ENCODE measurements around the gene VWA1.

Gene VWA1

GRCh38 chr1:1433804-1434130 lies 1.7 kb upstream of the VWA1 start:
- TF ChIP-seq ZNF362 (tag by site-specific recombination; IDR thresholded peaks at IDR 0.05) = no peak
- peak; percentile 49 for TF ChIP-seq KLF1 (tag by site-specific recombination; IDR thresholded peaks at IDR 0.05)
- no peak for TF ChIP-seq ZNF792 (tag by site-specific recombination; IDR thresholded peaks at IDR 0.05)
- no peak for TF ChIP-seq YY2 (tag by site-specific recombination; IDR thresholded peaks at IDR 0.05)
- TF ChIP-seq SP2 (tag by site-specific recombination; IDR thresholded peaks at IDR 0.05) = peak; percentile 10; the same call in 1 of the 2 replicates
- TF ChIP-seq KLF17 (tag by site-specific recombination; IDR thresholded peaks at IDR 0.05) = peak; percentile 46
- TF ChIP-seq ZNF707 (tag by site-specific recombination; IDR thresholded peaks at IDR 0.05) = no peak
- TF ChIP-seq ZNF398 (tag by site-specific recombination; IDR thresholded peaks at IDR 0.05) = 0 out of 2 replicates have a peak, but pooled peaks have one; percentile 24
- Histone ChIP-seq H3K27ac (ENCODE audit: extremely low read depth, low read depth, low read length) (no peak overlapping the region), H3K4me1 (ENCODE audit: control insufficient read depth, insufficient read depth, low read length) (no peaks in the 10 kb centered on the region), H3K36me3 (ENCODE audit: control insufficient read depth in 2 of 2, insufficient read depth in 1 of 2, low read length in 2 of 2) (peaks cover 0 to 3% of the 10 kb centered on the region in 2 experiments; a peak in 1 of 3 replicates), H3K9me3 (ENCODE audit: control insufficient read depth, insufficient read depth, low read depth, low read length) (no peaks in the 10 kb centered on the region), H3K4me3 (ENCODE audit: low read depth, low read length) (no peak overlapping the region)
- CTCF ChIA-PET = no interaction called here
- POLR2A ChIA-PET = interaction anchor here (0.6 to 1.4 kb wide), 2 partner anchors 26 to 42 kb away, joined by 3 to 8 read pairs; no protein-coding TSS in a partner anchor

- Histone ChIP-seq H3K36me3 (ENCODE audit: control insufficient read depth in 2 of 2, insufficient read depth in 1 of 2, low read length in 2 of 2) (peaks cover 0 to 8% of the 10 kb centered on the region in 2 experiments; a peak in 1 of 3 replicates), H3K27ac (ENCODE audit: extremely low read depth, low read depth, low read length) (no peak overlapping the region), H3K9me3 (ENCODE audit: control insufficient read depth, insufficient read depth, low read depth, low read length) (no peaks in the 10 kb centered on the region), H3K4me3 (ENCODE audit: low read depth, low read length) (no peak overlapping the region), H3K4me1 (ENCODE audit: control insufficient read depth, insufficient read depth, low read length) (no peaks in the 10 kb centered on the region)
- ChIA-PET POLR2A (interaction anchor here (0.6 to 1.4 kb wide), 3 partner anchors 26 to 43 kb away, joined by 3 to 8 read pairs (median 4); partner anchors contain the start of gene MRPL20), CTCF (no interaction called here)
- no peak for TF ChIP-seq TSHZ1 (tag by site-specific recombination; IDR thresholded peaks at IDR 0.05; ENCODE audit: borderline replicate concordance)
- peak; percentile 29; the same call in 1 of the 2 replicates for TF ChIP-seq WT1 (tag by site-specific recombination; IDR thresholded peaks at IDR 0.05)
- no peak for TF ChIP-seq ZNF544 (tag by site-specific recombination; IDR thresholded peaks at IDR 0.05)
- no peak for TF ChIP-seq YY1 (tag by site-specific recombination; IDR thresholded peaks at IDR 0.05)
- no peak for TF ChIP-seq ZNF140 (tag by site-specific recombination; IDR thresholded peaks at IDR 0.05)
- TF ChIP-seq ZSCAN4 (tag by site-specific recombination; IDR thresholded peaks at IDR 0.05) = no peak
- TF ChIP-seq ZNF664 (tag by site-specific recombination; IDR thresholded peaks at IDR 0.05) = no peak
- TF ChIP-seq ZIC2 (tag by site-specific recombination; IDR thresholded peaks at IDR 0.05) = 0 out of 2 replicates have a peak, but pooled peaks have one; percentile 2
- TF ChIP-seq IKZF3 (tag by site-specific recombination; IDR thresholded peaks at IDR 0.05) = no peak
- no peak for TF ChIP-seq KLF9 (tag by site-specific recombination; IDR thresholded peaks at IDR 0.05; ENCODE audit: low read depth)
- TF ChIP-seq KLF17 (tag by site-specific recombination; IDR thresholded peaks at IDR 0.05) = peak; percentile 4; the same call in 1 of the 2 replicates
- peak; percentile 47; the same call in 1 of the 2 replicates for TF ChIP-seq PATZ1 (tag by site-specific recombination; IDR thresholded peaks at IDR 0.05)
- no peak for TF ChIP-seq ZNF362 (tag by site-specific recombination; IDR thresholded peaks at IDR 0.05)
- TF ChIP-seq ZFP69B (tag by site-specific recombination; IDR thresholded peaks at IDR 0.05) = no peak
Observed at GRCh38 chr1:1434131-1434823, 1.2 kb upstream of the VWA1 start.
